ENCODE data around the gene DDX59.

Gene DDX59

DNA sequence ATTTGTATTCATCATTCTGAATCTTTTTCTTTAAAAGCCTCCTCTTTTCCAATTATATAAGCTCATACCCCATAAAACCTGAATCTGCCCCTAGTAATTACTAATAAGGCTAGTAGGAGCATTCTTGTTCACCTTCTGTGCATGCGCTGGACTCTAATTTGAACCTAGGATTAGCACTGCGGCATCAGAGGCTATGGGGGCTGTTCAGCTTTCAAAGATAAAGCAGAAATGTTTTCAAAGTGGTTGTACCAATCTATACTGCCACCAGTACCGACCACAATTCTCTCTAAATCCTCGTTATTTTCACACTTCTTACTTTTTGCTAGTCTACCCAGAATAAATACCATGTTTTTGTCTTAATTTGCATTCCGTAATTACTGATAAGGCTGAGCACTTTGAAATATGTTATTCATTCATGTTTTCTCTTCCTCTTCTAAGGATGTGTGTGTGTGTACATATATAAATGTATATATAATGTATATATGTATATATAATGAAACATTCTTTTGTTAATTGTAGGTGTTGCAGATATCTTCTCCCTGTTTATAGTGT is 1.6 kb upstream of the DDX59 start:
- in situ Hi-C loops (cut with MboI; ENCODE audit: low sequenced_read_pairs) = no loop called here

DNA sequence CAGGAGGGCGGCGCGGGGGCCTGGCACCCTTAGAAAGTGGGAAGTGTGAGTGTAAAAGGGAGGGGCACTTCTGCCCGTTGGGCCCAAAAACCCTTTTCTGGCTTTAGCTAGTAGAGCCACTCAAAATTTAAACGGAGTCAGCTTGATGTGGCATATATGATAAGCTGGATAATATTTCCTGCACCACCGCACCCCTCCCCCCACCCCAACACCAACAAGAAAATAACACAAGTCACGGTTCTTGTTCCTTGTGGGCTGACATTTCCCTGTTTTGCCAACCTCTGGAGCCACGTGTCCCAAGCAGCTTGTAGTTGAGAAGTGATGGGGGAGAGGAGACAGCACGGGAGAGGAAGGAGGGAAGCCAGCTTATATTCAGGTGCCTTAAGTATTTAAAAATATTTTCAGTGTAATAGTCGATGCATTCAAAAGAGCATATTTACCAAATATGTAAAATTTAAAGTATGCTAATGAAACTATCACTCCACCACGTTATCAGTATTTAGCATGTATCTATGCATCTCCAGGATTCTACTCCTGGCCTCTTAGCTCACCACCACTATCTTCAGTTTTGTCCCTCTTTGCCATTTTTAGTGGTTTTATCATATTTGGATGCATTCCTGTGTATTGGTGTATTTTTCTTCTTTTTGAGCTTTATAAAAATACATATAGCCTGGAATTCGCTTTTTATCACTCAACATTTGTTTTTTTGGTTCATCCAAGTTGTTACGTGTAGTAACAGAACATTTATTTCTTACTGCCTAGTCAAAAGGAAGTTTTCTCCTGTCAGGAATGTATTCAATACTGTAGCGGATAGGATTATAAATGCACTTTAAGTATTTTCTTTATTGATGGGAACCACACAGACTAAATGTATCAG is 773 bp upstream of the DDX59 start:
- in situ Hi-C loops (cut with MboI; ENCODE audit: low sequenced_read_pairs) = no loop called here

DNA sequence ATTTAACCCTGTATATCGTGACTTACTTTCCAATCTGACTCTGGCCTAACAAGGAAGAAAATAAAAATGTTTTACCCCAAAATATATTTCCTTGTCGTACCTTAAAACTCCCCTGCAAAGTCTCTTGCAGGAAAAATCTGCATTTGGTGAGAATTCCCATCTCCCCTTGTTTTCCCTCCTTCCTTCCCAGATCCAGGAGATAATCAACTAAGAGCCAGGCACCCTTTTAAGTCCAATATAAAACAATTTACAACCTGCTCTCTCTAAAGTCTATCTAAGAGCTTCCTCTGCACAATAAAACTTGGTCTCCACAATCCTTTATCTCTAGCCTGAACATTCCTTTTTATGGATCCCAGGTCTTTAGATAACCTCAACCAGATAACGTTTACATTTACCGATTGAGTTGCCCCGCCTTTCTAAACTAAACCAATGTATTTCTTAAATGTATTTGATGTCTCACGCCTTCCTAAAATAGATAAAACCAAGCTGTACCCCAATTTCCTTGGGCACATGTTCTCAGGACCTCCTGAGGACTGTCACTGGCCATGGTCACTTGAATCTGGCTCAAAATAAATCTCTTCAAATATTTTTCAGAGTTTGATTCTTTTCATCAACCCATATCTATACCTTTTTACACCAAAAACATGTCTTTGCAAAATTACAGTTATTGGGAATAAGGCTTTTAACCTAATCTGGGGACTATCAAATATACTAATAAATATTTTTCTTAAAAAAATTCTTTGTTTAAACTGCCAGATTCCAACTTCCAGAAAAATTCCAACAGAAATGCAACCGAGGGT is 993 bp downstream of the DDX59 start:
- in situ Hi-C loops (cut with MboI; ENCODE audit: low sequenced_read_pairs) = no loop called here

DNA sequence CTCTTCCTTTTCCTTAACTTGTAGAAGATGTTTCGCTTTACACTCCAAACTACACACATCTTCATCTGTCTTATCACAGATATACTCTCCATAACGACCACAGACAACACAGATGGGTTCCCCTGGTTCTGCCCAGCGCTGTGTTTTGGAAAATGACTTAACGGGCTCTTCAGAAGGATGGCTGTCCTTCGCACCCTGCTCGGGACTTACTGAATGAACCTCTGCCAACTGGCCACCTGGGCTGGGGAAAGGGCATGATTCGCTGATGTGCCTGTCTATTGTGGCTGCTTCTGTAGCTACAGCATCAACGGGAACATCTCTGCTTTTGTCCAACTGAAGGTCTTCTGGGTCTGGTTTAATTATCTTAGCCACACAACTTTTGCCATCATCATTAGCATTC is 3.4 kb downstream of the DDX59 start:
- in situ Hi-C loops (cut with MboI; ENCODE audit: low sequenced_read_pairs) = no loop called here

DNA sequence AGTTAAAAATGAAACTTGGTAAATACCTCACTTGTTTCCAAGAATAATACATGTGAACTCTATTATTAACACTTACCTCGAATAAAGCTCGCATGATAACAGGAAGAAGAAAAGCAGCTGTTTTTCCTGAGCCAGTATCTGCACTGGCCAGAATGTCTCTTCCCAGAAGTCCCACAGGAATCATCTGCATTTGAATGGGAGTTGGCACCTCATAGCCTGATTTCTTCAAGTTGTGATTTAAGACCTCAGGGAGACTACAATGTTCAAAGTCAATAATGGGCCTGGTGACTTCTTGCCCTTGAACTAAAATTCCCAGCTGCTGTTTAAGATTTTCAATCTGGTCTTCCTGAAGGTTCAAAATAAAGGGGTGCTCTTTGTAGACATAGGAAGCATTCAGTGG is 3.8 kb downstream of the DDX59 start:
- in situ Hi-C loops (cut with MboI; ENCODE audit: low sequenced_read_pairs) = no loop called here

DNA sequence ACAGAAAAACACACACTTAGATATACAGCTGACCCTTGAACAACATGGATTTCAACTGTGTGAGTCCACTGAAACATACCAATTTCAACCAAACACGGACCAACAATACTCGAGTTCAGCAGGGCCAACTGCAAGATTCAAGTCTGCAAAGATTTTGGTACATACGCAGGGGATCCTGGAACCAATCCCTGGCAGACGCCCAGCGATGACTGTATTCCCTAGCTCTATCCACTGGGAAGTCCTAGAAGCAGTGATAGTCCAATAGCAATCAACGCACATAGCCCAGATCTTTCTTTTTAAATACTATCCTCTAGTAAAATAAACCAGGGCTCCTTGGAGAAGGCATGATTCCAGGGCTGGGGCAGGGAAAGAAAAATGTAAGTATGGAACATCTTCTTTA is 9.0 kb downstream of the DDX59 start:
- in situ Hi-C loops (cut with MboI; ENCODE audit: low sequenced_read_pairs) = no loop called here

DNA sequence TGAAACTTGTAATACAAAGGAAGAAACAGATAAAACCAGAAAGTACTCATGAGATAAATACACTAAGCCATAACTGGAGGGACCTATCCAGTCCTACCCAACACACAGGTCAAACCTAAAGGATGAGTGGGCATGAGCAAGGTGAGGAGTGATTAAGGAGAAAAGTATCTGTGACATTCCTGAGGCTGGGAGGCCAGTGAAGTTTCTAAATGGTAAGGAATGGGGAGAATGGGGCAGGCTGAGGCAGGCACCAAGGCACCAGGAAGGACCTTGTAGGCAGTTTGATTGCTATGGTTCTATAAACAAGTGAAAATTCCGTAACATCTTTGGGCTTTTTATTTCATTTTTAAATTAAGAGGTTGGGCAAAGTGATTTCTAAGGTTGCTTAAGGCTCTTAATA is 10.4 kb downstream of the DDX59 start:
- in situ Hi-C loops (cut with MboI; ENCODE audit: low sequenced_read_pairs) = no loop called here

DNA sequence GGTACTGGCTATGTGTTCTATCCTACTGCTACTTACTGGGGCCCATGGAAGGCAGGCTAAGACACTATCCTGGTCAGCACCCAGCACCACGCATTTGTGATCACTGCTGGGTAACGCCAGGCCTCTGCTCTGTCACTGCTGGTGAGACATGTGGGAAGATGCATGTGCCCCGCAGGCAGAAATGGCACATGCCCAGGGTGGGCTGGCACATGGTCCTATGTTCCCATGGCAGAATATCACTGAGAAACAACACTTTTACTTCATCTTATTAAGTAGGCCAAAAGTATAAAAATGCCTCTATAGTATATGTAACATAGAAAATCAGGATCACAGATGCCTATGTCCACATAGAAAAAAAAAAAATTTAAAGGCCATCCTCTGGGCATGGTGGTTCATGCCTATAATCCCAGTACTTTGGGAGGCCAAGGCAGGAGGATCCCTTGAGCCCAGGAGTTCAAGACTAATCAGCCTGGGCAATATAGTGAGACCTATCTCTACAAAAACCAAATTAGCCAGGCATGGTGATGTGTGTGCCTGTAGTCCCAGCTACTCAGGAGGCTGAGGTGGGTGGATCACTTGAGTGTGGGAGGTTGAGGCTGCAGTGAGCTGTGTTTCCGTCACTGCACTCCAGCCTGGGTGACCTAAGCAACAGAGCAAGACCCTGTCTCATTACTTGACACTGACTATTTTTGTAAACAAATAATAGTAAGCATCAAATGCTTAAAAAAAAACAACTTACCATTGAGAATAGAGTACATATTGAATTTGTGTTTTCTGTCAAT is 11.5 kb downstream of the DDX59 start:
- in situ Hi-C loops (cut with MboI; ENCODE audit: low sequenced_read_pairs) = no loop called here

DNA sequence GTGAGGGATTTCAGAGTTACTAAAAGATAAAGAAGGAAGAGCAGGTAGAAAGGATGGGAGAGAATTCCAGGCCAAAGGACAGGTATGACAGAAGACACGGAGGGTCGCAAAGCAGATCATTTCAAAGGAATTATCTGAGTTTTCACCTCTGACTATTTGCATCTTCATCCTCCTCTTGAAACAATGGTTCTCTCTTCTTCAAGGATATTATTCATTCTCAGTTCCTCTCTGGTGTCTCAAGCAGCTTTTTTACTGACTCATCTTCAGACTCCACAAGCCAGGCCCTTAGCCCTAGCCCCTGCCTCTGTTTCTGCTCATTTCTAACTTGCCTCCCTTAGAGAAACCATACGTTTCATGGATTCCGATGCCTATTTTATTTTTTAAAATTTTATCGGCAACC is 15.0 kb downstream of the DDX59 start:
- in situ Hi-C loops (cut with MboI; ENCODE audit: low sequenced_read_pairs) = no loop called here

DNA sequence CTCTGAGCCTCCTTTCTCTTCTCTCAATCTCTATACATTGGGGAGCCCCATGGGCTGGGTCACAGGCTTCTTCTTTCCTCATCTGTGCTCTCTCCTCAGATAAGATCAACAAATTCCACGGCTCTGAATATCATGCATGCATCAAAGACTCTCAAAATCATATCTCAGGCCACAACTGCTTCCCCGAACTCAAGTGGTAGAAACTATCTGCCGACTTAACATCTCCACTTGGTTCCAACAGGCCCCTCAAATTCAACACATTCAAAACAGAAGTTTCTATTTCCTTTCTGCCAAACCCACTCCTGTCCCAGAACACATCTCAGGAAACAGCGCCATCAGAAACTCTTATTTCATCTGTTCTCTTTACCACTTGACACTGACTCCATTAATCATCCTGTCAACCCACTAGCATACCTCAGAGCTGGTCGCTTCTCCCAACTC is 16.7 kb downstream of the DDX59 start:
- in situ Hi-C loops (cut with MboI; ENCODE audit: low sequenced_read_pairs) = no loop called here

DNA sequence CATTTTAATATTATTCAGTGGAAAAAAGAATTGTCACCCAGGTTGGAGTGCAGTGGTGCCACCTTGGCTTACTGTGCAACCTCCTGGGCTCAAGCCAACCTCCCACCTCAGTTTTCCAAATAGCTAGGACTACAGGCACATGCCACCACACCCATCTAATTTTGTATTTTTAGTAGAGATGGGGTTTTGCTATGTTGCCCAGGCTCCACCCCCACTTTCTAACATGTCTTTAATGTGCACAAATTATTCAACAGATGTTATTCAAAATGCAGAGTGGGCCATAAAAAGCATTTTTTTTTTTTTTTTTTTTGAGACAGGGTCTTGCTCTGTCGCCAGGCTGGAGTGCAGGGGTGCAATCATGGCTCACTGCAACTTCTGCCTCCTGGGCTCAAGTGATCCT is 17.3 kb downstream of the DDX59 start:
- in situ Hi-C loops (cut with MboI; ENCODE audit: low sequenced_read_pairs) = no loop called here

DNA sequence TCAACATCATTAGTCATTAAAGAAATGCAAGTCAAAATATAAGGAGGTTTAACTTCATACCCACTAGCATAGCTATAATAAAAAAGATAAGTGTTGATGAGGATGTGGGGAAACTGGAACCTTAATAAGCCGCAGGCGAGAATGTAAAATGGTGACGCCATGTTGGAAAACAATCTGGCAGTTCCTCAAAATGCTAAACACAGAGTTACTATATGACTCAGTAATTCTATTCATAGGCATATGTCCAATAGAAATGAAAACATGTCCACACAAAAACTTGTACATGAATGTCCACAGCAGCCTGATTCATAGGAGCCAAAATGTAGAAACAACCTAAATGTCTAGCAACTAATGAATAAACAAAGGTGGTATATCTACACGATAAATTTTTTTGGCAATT is 23.2 kb downstream of the DDX59 start:
- in situ Hi-C loops (cut with MboI; ENCODE audit: low sequenced_read_pairs) = no loop called here

DNA sequence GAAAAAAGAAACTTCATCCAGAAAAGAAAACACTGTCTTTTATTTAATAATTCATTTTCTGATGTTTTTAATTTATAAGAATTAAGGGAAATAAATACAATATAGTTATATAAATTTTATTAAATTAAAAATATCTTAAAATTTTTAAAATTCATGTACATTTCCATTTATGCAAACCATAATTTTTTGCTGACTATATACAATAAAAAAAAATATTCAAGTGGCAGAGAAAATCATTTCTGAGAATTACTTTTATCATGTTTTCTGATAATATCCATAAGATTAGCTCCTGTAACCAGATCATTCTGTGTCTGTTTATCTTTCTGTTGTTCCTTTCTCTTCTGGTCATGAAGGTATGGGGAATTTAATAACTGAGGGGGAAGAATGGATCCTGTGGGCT is 25.7 kb downstream of the DDX59 start:
- in situ Hi-C loops (cut with MboI; ENCODE audit: low sequenced_read_pairs) = no loop called here

DNA sequence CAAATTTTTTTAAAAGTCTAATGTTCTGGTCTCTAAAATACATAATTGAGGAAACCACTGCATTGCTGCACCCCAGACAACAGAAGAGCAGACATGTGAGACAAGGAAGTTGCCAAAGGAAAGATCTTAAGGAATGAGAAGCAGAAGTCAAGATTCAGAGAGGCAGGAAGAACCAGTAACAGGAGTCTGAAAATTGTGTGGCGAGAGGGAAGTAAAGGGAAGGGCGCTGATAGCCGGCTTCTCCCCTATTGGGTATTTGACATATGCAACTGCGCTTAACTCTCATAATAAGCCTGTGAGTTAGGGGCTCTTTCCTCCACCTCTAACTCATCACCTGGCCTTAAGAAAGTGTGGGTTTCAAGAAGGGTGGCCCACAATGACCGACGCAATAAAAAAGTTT is 27.2 kb downstream of the DDX59 start:
- in situ Hi-C loops (cut with MboI; ENCODE audit: low sequenced_read_pairs) = no loop called here

DNA sequence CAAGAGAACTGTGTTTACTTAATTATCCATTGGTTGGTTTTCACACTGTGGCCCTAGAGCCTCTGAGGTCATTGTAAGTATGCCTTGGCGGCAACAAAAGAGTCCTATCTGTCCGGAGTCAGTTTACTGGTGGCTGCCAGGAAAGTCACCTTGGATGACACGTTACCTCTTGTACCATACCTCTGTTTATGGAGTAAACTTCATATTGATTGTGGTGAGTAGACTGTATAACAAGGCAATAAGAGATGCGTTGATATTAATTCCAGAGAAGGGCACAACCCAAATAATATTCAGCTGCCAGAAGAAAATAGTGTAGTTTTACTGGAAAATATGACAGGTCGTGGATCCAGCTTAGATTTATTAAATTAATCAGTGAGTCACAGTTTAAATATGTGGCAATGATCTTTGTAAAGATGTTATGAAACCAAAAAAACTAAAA is 28.7 kb downstream of the DDX59 start:
- in situ Hi-C loops (cut with MboI; ENCODE audit: low sequenced_read_pairs) = no loop called here

DNA sequence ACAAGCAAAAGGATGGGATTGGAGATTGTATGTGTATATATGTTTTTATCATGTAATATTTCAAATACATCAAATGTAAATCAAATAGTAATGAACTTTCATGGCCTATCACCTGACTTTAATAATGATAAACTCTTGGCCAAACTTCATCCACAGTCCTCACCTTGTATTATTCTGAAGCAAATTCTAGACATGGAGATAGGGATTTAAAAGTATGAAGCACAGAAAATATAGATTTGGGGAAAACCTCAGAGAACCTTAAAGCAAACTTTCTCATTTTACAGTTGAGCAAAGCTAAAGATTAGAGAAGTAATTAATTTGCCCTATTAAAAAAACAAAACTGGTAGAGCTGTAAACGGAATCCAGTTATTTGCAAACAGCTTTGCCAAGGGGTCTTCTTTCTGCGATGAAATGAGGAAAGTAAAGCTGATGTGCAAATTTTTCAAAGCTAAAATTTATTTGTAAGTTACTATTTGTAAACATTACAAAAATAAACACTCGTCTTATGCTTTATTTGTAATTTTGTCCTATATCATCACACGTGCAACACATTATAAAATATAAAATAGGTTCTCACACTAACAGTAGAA is 29.2 kb downstream of the DDX59 start:
- in situ Hi-C loops (cut with MboI; ENCODE audit: low sequenced_read_pairs) = no loop called here

DNA sequence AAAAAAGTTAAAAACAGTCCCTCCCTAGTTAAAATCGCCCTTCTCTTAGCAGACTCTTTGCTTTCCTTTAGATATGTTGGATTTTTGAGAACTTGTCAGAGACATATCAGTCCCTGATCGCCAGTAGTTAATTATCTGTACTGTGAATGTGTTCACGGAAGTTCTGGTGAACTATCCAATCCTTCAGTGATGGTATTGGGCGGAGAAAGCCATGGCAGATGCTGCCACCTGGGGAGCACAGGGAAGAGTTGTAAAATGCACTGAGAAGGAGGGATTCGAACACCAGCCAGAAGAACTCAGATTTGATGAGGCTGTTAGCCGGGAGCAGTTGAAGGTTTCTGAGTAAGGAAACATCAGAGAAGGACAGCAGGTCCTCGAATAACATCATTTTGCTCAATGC is 31.6 kb downstream of the DDX59 start:
- in situ Hi-C loops (cut with MboI; ENCODE audit: low sequenced_read_pairs) = no loop called here

DNA sequence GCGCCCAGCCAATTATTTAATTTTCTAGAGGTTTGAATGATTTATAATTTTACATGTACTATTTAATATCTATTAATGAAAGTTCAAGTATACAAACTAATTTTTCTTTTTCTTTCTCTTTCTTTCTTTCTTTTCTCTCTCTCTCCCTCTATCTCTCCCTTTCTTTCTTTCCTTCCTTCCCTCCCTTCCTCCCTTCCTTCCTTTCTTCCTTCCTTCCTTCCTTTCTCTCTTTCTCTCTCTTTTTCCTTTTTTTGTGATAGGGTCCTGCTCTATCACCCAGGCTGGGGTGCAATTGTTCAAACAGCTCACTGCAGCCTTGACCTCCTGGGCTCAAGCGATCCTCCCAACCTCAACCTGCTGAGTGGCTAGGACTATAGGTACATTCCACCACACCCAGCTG is 33.0 kb downstream of the DDX59 start:
- in situ Hi-C loops (cut with MboI; ENCODE audit: low sequenced_read_pairs) = no loop called here

DNA sequence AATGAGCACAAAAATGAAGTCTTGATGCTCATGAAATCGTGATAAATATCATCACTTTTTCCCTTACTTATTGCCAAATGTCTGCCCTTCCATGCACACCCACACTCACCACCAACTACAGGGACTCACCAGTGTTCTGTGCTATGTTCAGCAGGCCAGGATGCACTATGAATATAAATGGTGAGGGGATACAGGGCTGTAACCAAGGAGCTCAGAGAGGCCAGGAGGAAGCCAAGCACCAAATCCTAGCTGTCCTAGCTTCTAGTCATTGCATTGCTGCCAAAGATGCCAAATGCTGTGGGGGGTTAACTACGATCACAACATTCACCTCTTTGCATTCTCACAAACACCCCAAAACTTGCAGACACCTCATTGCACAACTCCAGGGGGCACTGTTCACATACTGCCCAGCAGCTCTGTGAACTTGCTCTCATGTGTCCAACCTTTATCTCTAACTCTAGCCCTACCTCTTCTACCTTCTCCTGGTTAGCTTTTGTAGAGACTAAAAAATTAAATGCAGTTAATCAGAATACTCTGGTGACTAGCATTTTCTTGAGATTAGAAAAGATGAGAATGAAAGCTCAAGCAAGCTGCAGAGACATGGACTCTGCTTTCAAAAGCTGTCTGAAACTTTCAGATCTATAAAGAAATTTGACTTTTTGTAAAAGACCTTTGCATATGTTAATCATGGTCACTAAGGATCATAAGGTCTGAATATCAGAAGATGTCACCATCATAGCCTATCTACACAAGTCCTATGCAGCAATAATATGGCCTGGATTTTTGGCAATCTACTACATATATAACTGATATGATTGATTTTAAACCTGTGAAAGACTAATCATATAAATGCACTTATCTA is 35.2 kb downstream of the DDX59 start:
- in situ Hi-C loops (cut with MboI; ENCODE audit: low sequenced_read_pairs) = no loop called here

DNA sequence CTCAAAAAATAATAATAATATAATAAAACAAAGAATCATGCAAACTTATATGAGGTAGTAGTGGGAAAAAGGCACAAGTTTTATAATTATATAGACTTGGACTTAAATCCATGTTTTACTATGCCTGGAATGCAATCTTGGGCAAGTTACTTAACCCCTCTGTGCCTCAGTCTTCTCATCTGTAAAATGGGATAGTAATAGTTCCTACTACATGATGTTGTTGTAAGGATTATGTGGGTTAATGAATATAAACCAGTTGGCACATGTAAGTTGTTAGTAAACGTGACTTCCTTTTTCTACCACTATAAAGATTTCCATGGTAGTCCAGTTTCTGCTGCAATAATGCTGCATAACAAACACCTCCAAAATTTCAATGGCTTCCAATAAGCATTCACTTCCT is 38.3 kb downstream of the DDX59 start:
- in situ Hi-C loops (cut with MboI; ENCODE audit: low sequenced_read_pairs) = no loop called here
